Transverse colon (tissue), 4 donors: Measurements from ENCODE around the gene CRAT.

Experiments used
- EP300 ChIP-seq: sonication (generic); formaldehyde crosslinking; IDR thresholded peaks from one replicate; pipeline ENCODE4 v1.6.1; 2017; ENCODE audit warnings: antibody characterized with exemption, low read depth
- POLR2A ChIP-seq: fragments of 450-650 bp; IDR thresholded peaks from one replicate; pipeline ENCODE4 v1.6.1; 2016; ENCODE audit warnings: antibody characterized with exemption, mild to moderate bottlenecking, moderate library complexity
- POLR2AphosphoS5 ChIP-seq, 3 donors: sonication (generic); formaldehyde crosslinking; IDR thresholded peaks; one replicate each; pipeline ENCODE4 v1.6.1; 2016; ENCODE audit warnings: antibody characterized with exemption in 3 of 3
- TF ChIP-seq, protein P1 (sequence below), 5 experiments: fragments of 200-600 bp in 3 of 5; fragments of 450-650 bp in 2 of 5; sonication (generic) in 3 of 5; IDR thresholded peaks; 1 replicate in 2 of 5; 2 replicates in 3 of 5; pipeline ENCODE4 v1.5.1; 2016 to 2017; ENCODE audit warnings: antibody characterized with exemption in 5 of 5, inconsistent platforms in 3 of 5, mild to moderate bottlenecking in 2 of 5, moderate library complexity in 1 of 5

DNA sequence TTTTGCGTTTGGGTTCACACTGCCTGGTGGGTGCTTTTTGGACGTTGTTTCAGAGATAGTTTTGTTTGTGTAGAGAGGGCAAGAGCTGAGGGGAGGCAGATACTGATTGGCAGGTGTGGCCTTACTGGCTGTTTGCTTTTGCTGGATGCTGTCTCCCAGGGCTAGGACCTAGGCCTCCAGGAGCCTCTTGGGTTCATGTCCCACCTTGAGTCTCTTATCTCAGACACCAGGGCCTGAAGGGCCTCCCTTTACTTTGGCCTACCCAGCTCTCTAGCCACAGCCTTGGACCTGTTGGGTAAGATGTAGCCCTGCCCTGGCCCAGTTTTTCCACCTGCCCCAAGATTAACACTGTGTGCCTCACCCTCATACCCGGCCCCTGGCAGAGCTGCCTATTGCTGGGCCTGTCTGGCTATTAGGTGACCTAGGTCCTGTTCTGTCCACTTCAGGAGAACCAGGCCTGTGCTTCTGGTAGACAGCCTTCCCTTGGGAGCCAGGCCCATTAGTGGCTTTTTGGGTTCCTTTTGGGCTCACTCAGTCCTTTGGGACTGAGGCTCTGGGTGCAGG lies 14.0 kb upstream of the CRAT start:
- no peak for TF ChIP-seq EP300
- TF ChIP-seq, protein P1, sequence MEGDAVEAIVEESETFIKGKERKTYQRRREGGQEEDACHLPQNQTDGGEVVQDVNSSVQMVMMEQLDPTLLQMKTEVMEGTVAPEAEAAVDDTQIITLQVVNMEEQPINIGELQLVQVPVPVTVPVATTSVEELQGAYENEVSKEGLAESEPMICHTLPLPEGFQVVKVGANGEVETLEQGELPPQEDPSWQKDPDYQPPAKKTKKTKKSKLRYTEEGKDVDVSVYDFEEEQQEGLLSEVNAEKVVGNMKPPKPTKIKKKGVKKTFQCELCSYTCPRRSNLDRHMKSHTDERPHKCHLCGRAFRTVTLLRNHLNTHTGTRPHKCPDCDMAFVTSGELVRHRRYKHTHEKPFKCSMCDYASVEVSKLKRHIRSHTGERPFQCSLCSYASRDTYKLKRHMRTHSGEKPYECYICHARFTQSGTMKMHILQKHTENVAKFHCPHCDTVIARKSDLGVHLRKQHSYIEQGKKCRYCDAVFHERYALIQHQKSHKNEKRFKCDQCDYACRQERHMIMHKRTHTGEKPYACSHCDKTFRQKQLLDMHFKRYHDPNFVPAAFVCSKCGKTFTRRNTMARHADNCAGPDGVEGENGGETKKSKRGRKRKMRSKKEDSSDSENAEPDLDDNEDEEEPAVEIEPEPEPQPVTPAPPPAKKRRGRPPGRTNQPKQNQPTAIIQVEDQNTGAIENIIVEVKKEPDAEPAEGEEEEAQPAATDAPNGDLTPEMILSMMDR (IDR thresholded peaks at IDR 0.05), result no peak
- TF ChIP-seq POLR2A, result no peak
- TF ChIP-seq POLR2AphosphoS5 (IDR thresholded peaks at IDR 0.05), result no peak
